Small intestine (tissue), 7 donors: Measurements from ENCODE around the gene FKBP8. TPM values are rescaled to one million over a fixed set of nuclear protein-coding genes. Genes with fewer than 3 reads are reported as not detected.

Source experiments
- DNase-seq, 2 donors: peaks; one replicate each; pipeline versions ENCODE4 v3.0.0 to v3.0.0-alpha.2; 2013
- FAIRE-seq: peaks from 2 replicates; lab custom pipeline; 2012; peaks lifted over from hg19 to GRCh38; lab: Jason Lieb, UNC
- H3K27ac ChIP-seq, 3 donors: one replicate each; pipeline ENCODE4 v1.5.1; 2013; ENCODE audit warnings: low read length in 2 of 3, mild to moderate bottlenecking in 2 of 3, control low read depth in 1 of 3, inconsistent platforms in 1 of 3, low read depth in 1 of 3, moderate library complexity in 1 of 3
- H3K27me3 ChIP-seq, 3 donors: one replicate each; pipeline ENCODE4 v1.6.1; 2013; ENCODE audit warnings: low read length in 3 of 3, inconsistent platforms in 1 of 3; ENCODE audit not compliant: control insufficient read depth in 3 of 3, insufficient read depth in 3 of 3
- H3K36me3 ChIP-seq, 3 donors: one replicate each; pipeline ENCODE4 v1.6.1; 2013; ENCODE audit warnings: low read length in 3 of 3, inconsistent platforms in 1 of 3, low read depth in 1 of 3, mild to moderate bottlenecking in 1 of 3, moderate library complexity in 1 of 3; ENCODE audit not compliant: control insufficient read depth in 3 of 3, insufficient read depth in 2 of 3
- H3K4me1 ChIP-seq, 3 donors: one replicate each; pipeline ENCODE4 v1.6.1; 2013; ENCODE audit warnings: low read length in 2 of 3, inconsistent platforms in 1 of 3, low read depth in 1 of 3, mild to moderate bottlenecking in 1 of 3, moderate library complexity in 1 of 3; ENCODE audit not compliant: control insufficient read depth in 3 of 3, insufficient read depth in 2 of 3
- H3K4me3 ChIP-seq, 3 donors: one replicate each; pipeline ENCODE4 v1.5.1; 2013; ENCODE audit warnings: low read length in 3 of 3, control low read depth in 1 of 3, inconsistent platforms in 1 of 3, low read depth in 1 of 3, mild to moderate bottlenecking in 1 of 3, moderate library complexity in 1 of 3
- H3K9me3 ChIP-seq, 2 donors: one replicate each; pipeline ENCODE4 v1.6.1; 2013; ENCODE audit warnings: low read depth in 1 of 2, low read length in 1 of 2; ENCODE audit not compliant: control insufficient read depth in 2 of 2, insufficient read depth in 1 of 2
- WGBS, 3 donors: extraction: QIAGEN DNeasy Blood & Tissue Kit; methylation state at CpG; one replicate each; pipeline ENCODE4 v1.1.7; 2013; 5-methylcytosine and 5-hydroxymethylcytosine counted together
- polyA plus RNA-seq, 4 donors: library from polyadenylated mRNA; stranded (reverse) in 3 of 4; unstranded in 1 of 4; fragments of 200-250 nt in 3 of 4; fragments of 120-200 nt in 1 of 4; gene quantifications; one replicate each; pipeline versions ENCODE4 v1.2.1 to v1.2.3, GENCODE V29; 2013
- donor health status: healthy with polysubstance abuse.
- donor health status: control.
- donor health status: control.
- donor health status: Bipolar disorder and iron deficiency.
- donor health status: healthy.

FKBP8 gene
- polyA plus RNA-seq, 4 donors, result 144 to 189 (median 180) TPM

GRCh38 chr19:18493440-18494266 is 49.7 kb downstream of the FKBP8 start:
- DNase-seq (no peak), FAIRE-seq (no peak)
- no peaks in the 10 kb centered on the region for H3K27me3 ChIP-seq
- 69 to 78% (median 73%) methylated on average over 13 of the region's 13 CpGs for WGBS, 3 donors
- H3K4me3 ChIP-seq, result no peak overlapping the region
- H3K27ac ChIP-seq, result peak overlapping the region; percentile 8 to 84 (median 56)
- peaks cover 0 to 39% (median 0%) of the 10 kb centered on the region in 3 donors for H3K36me3 ChIP-seq
- H3K9me3 ChIP-seq, result no peaks in the 10 kb centered on the region
- H3K4me1 ChIP-seq, result peaks cover 2 to 14% (median 8%) of the 10 kb centered on the region in 3 donors

DNA sequence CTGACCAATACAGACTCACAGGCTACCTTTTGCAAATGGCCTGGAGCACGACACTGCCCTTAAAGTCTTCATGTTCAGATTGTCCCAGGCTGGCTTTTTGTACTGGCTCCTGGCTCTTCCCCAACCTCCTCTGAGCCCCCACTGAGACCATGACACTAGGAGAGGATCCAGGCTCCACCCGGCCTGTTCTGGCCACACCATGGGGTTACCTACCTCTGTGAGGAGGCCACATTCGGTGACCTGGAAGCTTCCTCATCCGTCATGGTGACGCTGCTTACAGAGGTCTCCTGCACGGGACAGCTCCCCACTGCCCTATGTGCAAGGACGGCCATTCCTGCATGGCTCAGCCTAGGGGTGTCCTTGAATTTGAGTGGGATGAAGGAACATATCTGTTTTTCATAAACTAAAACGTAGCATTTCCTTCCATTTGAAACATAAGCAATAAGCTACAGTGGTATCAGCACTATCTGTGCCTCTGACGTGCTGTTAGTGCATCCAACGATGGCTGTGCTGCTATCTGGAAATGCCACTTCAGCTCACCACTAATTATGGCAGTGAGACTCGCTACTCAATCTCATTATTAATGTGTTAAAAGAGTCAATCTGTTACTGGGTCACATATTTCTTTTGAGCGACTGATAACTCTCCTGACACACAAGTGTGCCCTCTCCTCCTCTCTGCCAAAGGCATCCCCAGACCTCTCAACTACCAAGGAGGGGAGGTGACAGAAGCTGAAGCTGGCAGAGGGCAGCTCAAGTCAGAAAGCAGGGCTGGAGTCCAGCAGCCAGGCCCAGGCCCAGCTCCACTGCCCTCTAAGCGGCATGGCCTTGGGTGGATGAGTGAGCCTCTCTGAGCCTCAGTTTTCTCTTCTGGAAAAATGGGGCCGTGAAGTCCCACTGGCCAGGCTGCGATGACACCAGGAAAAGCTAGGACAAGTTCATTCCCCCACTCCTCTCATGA is 51.1 kb downstream of the FKBP8 start:
- peak overlapping the region in 2 of 3 donors; percentile 0 to 84 for H3K27ac ChIP-seq
- DNase-seq (no peak), FAIRE-seq (no peak)
- peaks cover 0 to 43% (median 0%) of the 10 kb centered on the region in 3 donors for H3K36me3 ChIP-seq
- H3K27me3 ChIP-seq, result no peaks in the 10 kb centered on the region
- peaks cover 2 to 14% (median 8%) of the 10 kb centered on the region in 3 donors for H3K4me1 ChIP-seq
- no peaks in the 10 kb centered on the region for H3K9me3 ChIP-seq
- no peak overlapping the region for H3K4me3 ChIP-seq
- WGBS, 3 donors, result 84 to 90% (median 88%) methylated on average over 15 of the region's 15 CpGs

DNA sequence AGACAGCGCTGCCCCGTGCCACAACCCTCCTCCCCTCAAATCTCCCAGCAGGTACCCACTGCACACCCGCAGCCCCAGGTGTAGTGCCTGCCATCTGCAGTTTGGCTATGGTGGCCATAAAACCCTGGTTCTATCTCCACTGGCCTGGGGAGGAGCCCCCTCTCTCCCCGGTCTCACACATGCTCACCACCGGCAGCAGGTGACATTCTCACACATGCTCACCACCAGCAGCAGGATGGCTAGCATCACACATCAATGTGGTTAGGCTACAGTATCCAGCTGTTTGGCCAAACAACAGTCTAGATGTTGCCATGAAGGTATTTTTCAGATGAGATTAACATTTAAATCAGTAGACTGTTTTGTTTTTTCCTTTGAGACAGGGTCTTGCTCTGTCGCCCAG is 52.6 kb downstream of the FKBP8 start:
- Histone ChIP-seq H3K9me3 (no peaks in the 10 kb centered on the region), H3K4me1 (peaks cover 5 to 15% (median 15%) of the 10 kb centered on the region in 3 donors), H3K27ac (no peak overlapping the region), H3K4me3 (no peak overlapping the region), H3K36me3 (peaks cover 0 to 45% (median 0%) of the 10 kb centered on the region in 3 donors), H3K27me3 (no peaks in the 10 kb centered on the region)
- WGBS, 3 donors, result 85 to 89% (median 85%) methylated on average over 6 of the region's 6 CpGs
- DNase-seq, result no peak
- no peak for FAIRE-seq

- no peak for FAIRE-seq
- 88 to 95% (median 91%) methylated on average over 14 of the region's 14 CpGs for whole genome bisulfite sequencing, 3 donors
- H3K4me1 ChIP-seq, result peaks cover 11 to 18% (median 15%) of the 10 kb centered on the region in 3 donors
Measured at GRCh38 chr19:18489627-18490184, 53.7 kb downstream of the FKBP8 start.

DNA sequence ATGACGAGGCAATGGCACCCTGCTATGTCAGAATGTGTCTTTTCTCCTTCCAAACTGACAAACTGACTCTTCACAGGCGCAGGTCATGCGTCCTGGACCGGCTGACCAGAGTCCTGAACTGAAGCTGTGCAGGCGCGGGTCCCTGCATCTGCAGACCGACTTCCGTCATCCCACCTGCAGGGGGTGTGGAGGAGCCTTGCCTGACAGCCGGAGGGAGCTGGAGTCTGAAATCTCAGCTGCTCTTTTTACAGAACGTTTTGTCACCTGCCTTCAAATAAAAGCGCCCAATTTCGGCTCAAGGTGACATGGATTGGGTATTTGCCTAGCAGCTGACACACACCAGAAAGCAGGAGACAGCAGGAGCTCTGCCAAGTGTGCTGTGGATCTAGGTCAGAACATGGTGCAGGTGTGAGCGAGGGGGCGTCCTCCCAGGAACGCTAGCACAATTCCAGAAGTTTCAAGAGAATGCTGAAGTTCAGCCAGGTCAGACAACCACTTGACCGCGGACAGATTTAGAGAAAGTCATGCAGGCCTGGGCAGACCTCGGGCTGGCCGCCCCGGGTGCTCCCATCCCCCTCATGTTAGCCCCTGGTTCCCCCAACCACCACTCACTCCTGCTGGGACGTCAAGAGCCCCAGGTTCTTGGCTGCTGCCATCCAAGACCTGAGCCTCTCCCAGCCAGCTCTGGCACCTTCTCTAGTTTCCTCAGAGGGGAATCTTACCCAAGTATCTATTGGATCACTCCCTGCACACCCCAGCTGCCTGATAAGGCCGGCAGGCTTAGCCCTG is 54.3 kb downstream of the FKBP8 start:
- no peak overlapping the region for H3K27ac ChIP-seq
- 52 to 66% (median 55%) methylated on average over 22 of the region's 22 CpGs for WGBS, 3 donors
- no peak overlapping the region for H3K4me3 ChIP-seq
- peaks cover 11 to 17% (median 15%) of the 10 kb centered on the region in 3 donors for H3K4me1 ChIP-seq
- peaks cover 0 to 36% (median 0%) of the 10 kb centered on the region in 3 donors for H3K36me3 ChIP-seq
- FAIRE-seq (no peak), DNase-seq (peak in 1 of 2 donors; percentile 56)
- no peaks in the 10 kb centered on the region for H3K9me3 ChIP-seq
- no peaks in the 10 kb centered on the region for H3K27me3 ChIP-seq

More at GRCh38 chr19:18489627-18490184, 53.7 kb downstream of the FKBP8 start:
- no peaks in the 10 kb centered on the region for H3K27me3 ChIP-seq
- DNase-seq, result no peak
- H3K36me3 ChIP-seq, result peaks cover 0 to 36% (median 0%) of the 10 kb centered on the region in 3 donors
- H3K27ac ChIP-seq, result no peak overlapping the region
- H3K9me3 ChIP-seq, result no peaks in the 10 kb centered on the region
- no peak overlapping the region for H3K4me3 ChIP-seq

GRCh38 chr19:18488403-18488723 is 55.0 kb downstream of the FKBP8 start:
- Histone ChIP-seq H3K4me3 (no peak overlapping the region), H3K9me3 (no peaks in the 10 kb centered on the region), H3K4me1 (peaks cover 11 to 17% (median 15%) of the 10 kb centered on the region in 3 donors), H3K36me3 (peaks cover 0 to 32% (median 0%) of the 10 kb centered on the region in 3 donors), H3K27me3 (no peaks in the 10 kb centered on the region), H3K27ac (no peak overlapping the region)
- DNase-seq (no peak), FAIRE-seq (no peak)
- 84 to 91% (median 90%) methylated on average over 6 of the region's 6 CpGs for WGBS, 3 donors

DNA sequence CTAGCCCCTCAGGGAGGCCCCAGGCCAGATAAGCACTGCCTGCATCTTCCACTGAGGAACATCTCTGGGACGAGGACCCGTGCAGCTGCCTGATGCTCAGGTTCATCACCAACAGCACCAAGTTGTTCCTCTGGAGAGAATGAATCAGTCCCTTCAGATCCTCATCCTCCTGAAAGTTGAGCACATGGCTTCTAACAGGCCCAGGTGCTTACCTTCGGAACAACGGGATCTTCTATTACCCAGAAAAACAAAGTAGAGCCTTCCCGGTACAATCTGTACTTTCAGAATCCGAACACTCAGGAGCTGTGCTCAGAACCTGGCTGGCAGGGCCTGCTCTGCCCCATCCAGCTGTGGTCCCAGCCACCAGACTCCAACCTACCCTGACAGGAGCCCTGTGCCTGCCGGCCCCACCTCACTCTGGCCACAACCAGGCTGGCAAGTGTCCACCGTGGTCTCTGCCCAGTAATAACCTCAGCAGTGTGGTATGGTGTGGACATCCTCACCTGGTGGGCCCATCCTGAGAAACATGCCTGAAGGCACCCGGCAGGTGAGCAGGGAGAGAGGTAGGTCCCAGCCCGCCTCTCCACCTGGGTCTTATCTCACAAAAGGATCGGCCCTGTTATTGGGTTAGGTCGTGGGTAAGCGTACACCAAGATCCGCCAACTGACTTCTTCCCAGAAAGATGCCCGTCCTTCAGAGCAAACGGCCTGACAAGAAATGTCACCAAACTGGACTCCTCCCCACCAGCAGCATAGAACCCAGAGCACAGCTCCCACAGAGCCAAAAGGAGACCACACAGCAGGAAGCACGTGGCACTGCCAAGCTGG is 55.6 kb downstream of the FKBP8 start:
- DNase-seq (no peak), FAIRE-seq (no peak)
- no peaks in the 10 kb centered on the region for H3K9me3 ChIP-seq
- H3K36me3 ChIP-seq, result peaks cover 0 to 34% (median 0%) of the 10 kb centered on the region in 3 donors
- H3K4me1 ChIP-seq, result peaks cover 11 to 17% (median 15%) of the 10 kb centered on the region in 3 donors
- no peaks in the 10 kb centered on the region for H3K27me3 ChIP-seq
- WGBS, 3 donors, result 74 to 82% (median 81%) methylated on average over 17 of the region's 17 CpGs
- no peak overlapping the region for H3K4me3 ChIP-seq
- H3K27ac ChIP-seq, result peak overlapping the region in 1 of 3 donors; percentile 11
